Ovary (tissue), 9 donors: ENCODE measurements around the gene TLNRD1. TPM values are rescaled to one million over a fixed set of nuclear protein-coding genes. Genes with fewer than 3 reads are reported as not detected.

Experiments
- DNase-seq, 5 donors: peaks; one replicate each; pipeline ENCODE4 v3.0.0-alpha.2; 2019 to 2020
- H3K27ac ChIP-seq, 2 donors: fragments of 200-600 bp; one replicate each; pipeline versions ENCODE4 v1.5.1 to v1.8.0; 2019 to 2022
- H3K27me3 ChIP-seq: fragments of 200-600 bp; one replicate; pipeline ENCODE4 v1.8.0; 2022
- H3K36me3 ChIP-seq: fragments of 200-600 bp; sonication (generic); one replicate; pipeline ENCODE4 v1.5.1; 2019
- H3K4me1 ChIP-seq: one replicate; pipeline ENCODE4 v1.8.1; 2013; ENCODE audit warnings: mild to moderate bottlenecking, moderate library complexity; ENCODE audit not compliant: insufficient read depth
- H3K4me3 ChIP-seq: fragments of 200-600 bp; sonication (generic); one replicate; pipeline ENCODE4 v1.5.1; 2017
- H3K9me3 ChIP-seq, 2 donors: fragments of 200-600 bp in 1 of 2; sonication (generic) in 1 of 2; one replicate each; pipeline versions ENCODE4 v1.5.1 to v1.8.1; 2013 to 2019; ENCODE audit warnings: mild to moderate bottlenecking in 1 of 2, moderate library complexity in 1 of 2
- CTCF ChIP-seq, 3 donors: fragments of 450-650 bp in 2 of 3; fragments of 200-600 bp in 1 of 3; IDR thresholded peaks; one replicate each; pipeline versions ENCODE4 v1.5.1 to v1.8.0; 2016 to 2022; ENCODE audit warnings: antibody characterized with exemption in 3 of 3, mild to moderate bottlenecking in 1 of 3
- EP300 ChIP-seq: sonication (generic); formaldehyde crosslinking; IDR thresholded peaks from one replicate; pipeline ENCODE4 v1.6.1; 2017; ENCODE audit warnings: antibody characterized with exemption
- POLR2A ChIP-seq: fragments of 450-650 bp; IDR thresholded peaks from one replicate; pipeline ENCODE4 v1.6.1; 2017; ENCODE audit warnings: antibody characterized with exemption, mild to moderate bottlenecking, moderate library complexity
- WGBS, 3 donors: extraction: QIAGEN DNeasy Blood & Tissue Kit in 1 of 3; methylation state at CpG; one replicate each; pipeline versions ENCODE4 v1.1.5 to v1.1.7; 2013 to 2017; 5-methylcytosine and 5-hydroxymethylcytosine counted together
- intact Hi-C, 4 donors: fragments of 100-400 bp; cut with DNase I; formaldehyde crosslinking; loops; one replicate each; pipeline versions ENCODE4 v1.11.0 to v1.15.1; 2022 to 2023
- polyA plus RNA-seq, 2 donors: library from polyadenylated mRNA; stranded (reverse); fragments of 200-250 nt in 1 of 2; fragments of 350-450 nt in 1 of 2; fragmentation: Illumina TruSeq in 1 of 2; extraction: RNeasy Lipid Tissue Mini Kit (QIAGEN cat#74804) in 1 of 2; gene quantifications; one replicate each; pipeline ENCODE4 v1.2.3, GENCODE V29; 2013 to 2014
- total RNA-seq, 7 donors: library from RNA; depleted of rRNA in 2 of 7; stranded (reverse); fragments of >200 nt in 2 of 7; fragmentation: NEBNext Ultra II Directional in 3 of 7; extraction: Animal tissue kit (Norgen Biotek cat#: 25700) in 3 of 7; gene quantifications; one replicate each; pipeline versions ENCODE4 v1.1.0 to v1.2.4, GENCODE V29; 2016 to 2023
- donor health status: DM: no; HTN: no; CAD: no; lungs with moderate emphysema.
- donor health status: DM: no; HTN: no; CAD: no.
- donor health status: Bipolar disorder and iron deficiency.
- donor health status: DM: yes; HTN: yes; CAD: no.
- donor health status: DM: no; HTN: no; CAD: no.
- donor health status: DM: yes; HTN: yes; CAD: no.

TLNRD1 gene
- total and polyA plus RNA-seq, 9 donors: 4.2 to 15.2 (median 10.3) TPM

GRCh38 chr15:81025721-81026370, 25.1 kb downstream of the TLNRD1 start:
- intact Hi-C loops: no loop called here
- Histone ChIP-seq H3K4me3 (no peak overlapping the region), H3K27ac (no peak overlapping the region), H3K9me3 (no peaks in the 10 kb centered on the region), H3K4me1 (no peaks in the 10 kb centered on the region), H3K36me3 (no peaks in the 10 kb centered on the region), H3K27me3 (no peaks in the 10 kb centered on the region)
- TF ChIP-seq CTCF (IDR thresholded peaks at IDR 0.05) (no peak), EP300 (no peak), POLR2A (no peak)
- 82 to 88% (median 84%) methylated on average over 4 of the region's 4 CpGs for WGBS, 3 donors
- DNase-seq: no peak

GRCh38 chr15:81026836-81027599, 26.3 kb downstream of the TLNRD1 start:
- Histone ChIP-seq H3K27me3 (no peaks in the 10 kb centered on the region), H3K27ac (no peak overlapping the region), H3K36me3 (no peaks in the 10 kb centered on the region), H3K9me3 (no peaks in the 10 kb centered on the region), H3K4me1 (no peaks in the 10 kb centered on the region), H3K4me3 (no peak overlapping the region)
- WGBS, 3 donors: 83 to 90% (median 87%) methylated on average over 2 of the region's 2 CpGs
- no peak for TF ChIP-seq POLR2A
- no peak for TF ChIP-seq CTCF (IDR thresholded peaks at IDR 0.05)
- TF ChIP-seq EP300: no peak
- intact Hi-C loops: no loop called here
- DNase-seq: no peak

- Histone ChIP-seq H3K27ac (no peak overlapping the region), H3K9me3 (no peaks in the 10 kb centered on the region), H3K27me3 (no peaks in the 10 kb centered on the region), H3K36me3 (no peaks in the 10 kb centered on the region), H3K4me1 (no peaks in the 10 kb centered on the region), H3K4me3 (no peak overlapping the region)
- 67 to 81% (median 73%) methylated on average over 3 of the region's 3 CpGs for WGBS, 3 donors
- intact Hi-C loops: no loop called here
- DNase-seq: no peak
- TF ChIP-seq EP300: no peak
- no peak for TF ChIP-seq POLR2A
- no peak for TF ChIP-seq CTCF (IDR thresholded peaks at IDR 0.05)
These were observed 28.9 kb downstream of the TLNRD1 start for GRCh38 chr15:81029414-81030300.

GRCh38 chr15:81030301-81030750, 29.6 kb downstream of the TLNRD1 start:
- TF ChIP-seq POLR2A (no peak), CTCF (IDR thresholded peaks at IDR 0.05) (no peak), EP300 (no peak)
- no peaks in the 10 kb centered on the region for H3K27me3 ChIP-seq
- no peak for DNase-seq
- 68 to 82% (median 78%) methylated on average over 3 of the region's 3 CpGs for WGBS, 3 donors
- no peaks in the 10 kb centered on the region for H3K4me1 ChIP-seq
- intact Hi-C loops: no loop called here
- no peaks in the 10 kb centered on the region for H3K36me3 ChIP-seq
- H3K9me3 ChIP-seq: no peaks in the 10 kb centered on the region
- no peak overlapping the region for H3K4me3 ChIP-seq
- no peak overlapping the region for H3K27ac ChIP-seq
